ENCODE data around the gene USP4.
"Not testable (repeated sequence)": the region's sequence is repeated elsewhere in the genome, so short reads cannot be mapped to it uniquely, and the experiment has no call there.

Gene USP4

GRCh38 chr3:49359623-49360022 is 19.8 kb upstream of the USP4 start:
- peaks cover 89% of the 10 kb centered on the region for H3K36me3 Mint-ChIP-seq (ENCODE audit: insufficient read depth)

GRCh38 chr3:49358884-49359225 is 19.0 kb upstream of the USP4 start:
- ATAC-seq (replicated peaks) (no peak), DNase-seq (no peak)
- peak overlapping the region; percentile 94 to 95 for H3K4me3 Mint-ChIP-seq
- H3K36me3 Mint-ChIP-seq (ENCODE audit: insufficient read depth): peaks cover 87% of the 10 kb centered on the region
- H3K4me1 Mint-ChIP-seq (ENCODE audit: low read depth in 2 of 2): peaks cover 15 to 23% of the 10 kb centered on the region in 2 donors
- no peaks in the 10 kb centered on the region for H3K27me3 Mint-ChIP-seq
- H3K9me3 Mint-ChIP-seq: no peaks in the 10 kb centered on the region
- peak overlapping the region; percentile 90 to 94 for H3K27ac Mint-ChIP-seq

More at GRCh38 chr3:49359623-49360022, 19.8 kb upstream of the USP4 start:
- H3K4me1 Mint-ChIP-seq (ENCODE audit: low read depth in 2 of 2): peaks cover 15 to 23% of the 10 kb centered on the region in 2 donors
- peak overlapping the region in 1 of 2 donors; percentile 56 for H3K27ac Mint-ChIP-seq
- no peaks in the 10 kb centered on the region for H3K9me3 Mint-ChIP-seq
- ATAC-seq (replicated peaks) (no peak), DNase-seq (no peak)
- H3K4me3 Mint-ChIP-seq: peak overlapping the region in 1 of 2 donors; percentile 94
- no peaks in the 10 kb centered on the region for H3K27me3 Mint-ChIP-seq

GRCh38 chr3:49358217-49358883 is 18.5 kb upstream of the USP4 start, which contains the start of gene GPX1:
TSS of gene GPX1 (minus strand) at chr3:49358353. CDS start at chr3:49358278, 75 bp downstream.
- no peaks in the 10 kb centered on the region for H3K9me3 Mint-ChIP-seq
- peak; percentile 51 to 61 (median 56) for DNase-seq
- peak; percentile 76 for ATAC-seq (replicated peaks)
- peaks cover 15 to 23% of the 10 kb centered on the region in 2 donors for H3K4me1 Mint-ChIP-seq (ENCODE audit: low read depth in 2 of 2)
- H3K36me3 Mint-ChIP-seq (ENCODE audit: insufficient read depth): peaks cover 85% of the 10 kb centered on the region
- peak within 1 kb of the TSS; percentile 90 to 94 for H3K27ac Mint-ChIP-seq
- no peaks in the 10 kb centered on the region for H3K27me3 Mint-ChIP-seq
- peak within 1 kb of the TSS; percentile 94 to 95 for H3K4me3 Mint-ChIP-seq

- peaks cover 15 to 23% of the 10 kb centered on the region in 2 donors for H3K4me1 Mint-ChIP-seq (ENCODE audit: low read depth in 2 of 2)
- peaks cover 78% of the 10 kb centered on the region for H3K36me3 Mint-ChIP-seq (ENCODE audit: insufficient read depth)
- peak overlapping the region; percentile 90 to 94 for H3K27ac Mint-ChIP-seq
- DNase-seq (peak; percentile 14 to 46 (median 20)), ATAC-seq (replicated peaks) (peak; percentile 46)
- H3K9me3 Mint-ChIP-seq, H3K27me3 Mint-ChIP-seq: not testable (repeated sequence)
- peak overlapping the region; percentile 94 to 95 for H3K4me3 Mint-ChIP-seq
These were observed 17.8 kb upstream of the USP4 start for GRCh38 chr3:49357443-49358216.

GRCh38 chr3:49357095-49357442 is 17.2 kb upstream of the USP4 start:
- Mint-ChIP-seq H3K36me3 (ENCODE audit: insufficient read depth) (peaks cover 73% of the 10 kb centered on the region), H3K4me3 (peak overlapping the region; percentile 94 to 95), H3K27ac (peak overlapping the region; percentile 90 to 94), H3K4me1 (ENCODE audit: low read depth in 2 of 2) (peaks cover 11 to 23% of the 10 kb centered on the region in 2 donors)
- not testable (repeated sequence) for H3K9me3 Mint-ChIP-seq, H3K27me3 Mint-ChIP-seq
- DNase-seq (peak in 1 of 3 experiments; percentile 3), ATAC-seq (replicated peaks) (peak; percentile 35)

- Mint-ChIP-seq H3K27ac (peak overlapping the region; percentile 22 to 77), H3K4me3 (no peak overlapping the region), H3K27me3 (no peaks in the 10 kb centered on the region), H3K4me1 (ENCODE audit: low read depth in 2 of 2) (peaks cover 7 to 20% of the 10 kb centered on the region in 2 donors), H3K9me3 (no peaks in the 10 kb centered on the region), H3K36me3 (ENCODE audit: insufficient read depth) (peaks cover 31% of the 10 kb centered on the region)
- ATAC-seq (replicated peaks): no peak
- no peak for DNase-seq
These were observed 13.1 kb upstream of the USP4 start for GRCh38 chr3:49352890-49353421.

- ATAC-seq (replicated peaks) (no peak), DNase-seq (no peak)
- Mint-ChIP-seq H3K4me1 (ENCODE audit: low read depth in 2 of 2) (peaks cover 7 to 16% of the 10 kb centered on the region in 2 donors), H3K36me3 (ENCODE audit: insufficient read depth) (peaks cover 26% of the 10 kb centered on the region), H3K4me3 (no peak overlapping the region), H3K27ac (peak overlapping the region in 1 of 2 donors; percentile 11), H3K27me3 (no peaks in the 10 kb centered on the region), H3K9me3 (no peaks in the 10 kb centered on the region)
These were observed 12.4 kb upstream of the USP4 start for GRCh38 chr3:49352281-49352680.

- no peaks in the 10 kb centered on the region for H3K27me3 Mint-ChIP-seq
- peaks cover 21% of the 10 kb centered on the region for H3K36me3 Mint-ChIP-seq (ENCODE audit: insufficient read depth)
- H3K4me1 Mint-ChIP-seq (ENCODE audit: low read depth in 2 of 2): peaks cover 6 to 10% of the 10 kb centered on the region in 2 donors
- DNase-seq (no peak), ATAC-seq (replicated peaks) (no peak)
- H3K4me3 Mint-ChIP-seq: peak overlapping the region in 1 of 2 donors; percentile 4
- peak overlapping the region in 1 of 2 donors; percentile 11 for H3K27ac Mint-ChIP-seq
- no peaks in the 10 kb centered on the region for H3K9me3 Mint-ChIP-seq
These were observed 11.7 kb upstream of the USP4 start for GRCh38 chr3:49351521-49352011.

GRCh38 chr3:49349348-49350114 is 9.7 kb upstream of the USP4 start:
- Mint-ChIP-seq H3K4me1 (ENCODE audit: low read depth in 2 of 2) (peaks cover 0 to 5% of the 10 kb centered on the region in 2 donors), H3K27me3 (no peaks in the 10 kb centered on the region), H3K36me3 (ENCODE audit: insufficient read depth) (peaks cover 8% of the 10 kb centered on the region), H3K9me3 (no peaks in the 10 kb centered on the region), H3K27ac (no peak overlapping the region), H3K4me3 (no peak overlapping the region)
- DNase-seq (no peak), ATAC-seq (replicated peaks) (no peak)

- not testable (repeated sequence) for DNase-seq; H3K36me3 Mint-ChIP-seq (ENCODE audit: insufficient read depth); H3K27me3 Mint-ChIP-seq; H3K9me3 Mint-ChIP-seq; H3K4me1 Mint-ChIP-seq (ENCODE audit: low read depth in 2 of 2); ATAC-seq (replicated peaks); H3K4me3 Mint-ChIP-seq; H3K27ac Mint-ChIP-seq
These were observed 8.5 kb upstream of the USP4 start for GRCh38 chr3:49348361-49348760.

- Mint-ChIP-seq H3K4me3 (no peak overlapping the region), H3K36me3 (ENCODE audit: insufficient read depth) (no peaks in the 10 kb centered on the region), H3K4me1 (ENCODE audit: low read depth in 2 of 2) (peaks cover 0 to 7% of the 10 kb centered on the region in 2 donors), H3K27me3 (no peaks in the 10 kb centered on the region), H3K9me3 (no peaks in the 10 kb centered on the region), H3K27ac (no peak overlapping the region)
- ATAC-seq (replicated peaks): no peak
- no peak for DNase-seq
These were observed 7.0 kb upstream of the USP4 start for GRCh38 chr3:49346797-49347251.

GRCh38 chr3:49343163-49343562 is 3.3 kb upstream of the USP4 start:
- DNase-seq (no peak), ATAC-seq (replicated peaks) (no peak)
- peaks cover 23 to 30% of the 10 kb centered on the region in 2 donors for H3K4me1 Mint-ChIP-seq (ENCODE audit: low read depth in 2 of 2)
- H3K27me3 Mint-ChIP-seq: no peaks in the 10 kb centered on the region
- peaks cover 24% of the 10 kb centered on the region for H3K36me3 Mint-ChIP-seq (ENCODE audit: insufficient read depth)
- H3K27ac Mint-ChIP-seq: no peak overlapping the region
- H3K9me3 Mint-ChIP-seq: no peaks in the 10 kb centered on the region
- H3K4me3 Mint-ChIP-seq: no peak overlapping the region

GRCh38 chr3:49341996-49342395 is 2.1 kb upstream of the USP4 start:
- Mint-ChIP-seq H3K4me1 (ENCODE audit: low read depth in 2 of 2) (peaks cover 25 to 31% of the 10 kb centered on the region in 2 donors), H3K4me3 (peak overlapping the region in 1 of 2 donors; percentile 8), H3K9me3 (no peaks in the 10 kb centered on the region), H3K27ac (peak overlapping the region; percentile 42 to 64), H3K27me3 (no peaks in the 10 kb centered on the region), H3K36me3 (ENCODE audit: insufficient read depth) (peaks cover 27% of the 10 kb centered on the region)
- ATAC-seq (replicated peaks) (no peak), DNase-seq (no peak)
